ES-I3 (cell line): Measurements from ENCODE around the gene WDR7.

Experiments
- H3K36me3 ChIP-seq: 2 replicates; pipeline ENCODE4 v1.6.1; 2013; ENCODE audit warnings: mild to moderate bottlenecking, low read length, control low read depth, moderate library complexity; ENCODE audit not compliant: insufficient read depth
- H3K4me1 ChIP-seq: 2 replicates; pipeline ENCODE4 v1.6.1; 2013; ENCODE audit warnings: mild to moderate bottlenecking, control low read depth, low read length; ENCODE audit not compliant: insufficient read depth
- H3K9ac ChIP-seq: 2 replicates; pipeline ENCODE4 v1.6.1; 2013; ENCODE audit warnings: low read depth, mild to moderate bottlenecking, low read length, moderate library complexity
- H3K9me3 ChIP-seq: 2 replicates; pipeline ENCODE4 v1.6.1; 2013; ENCODE audit warnings: mild to moderate bottlenecking, low read length, moderate library complexity; ENCODE audit not compliant: control insufficient read depth, insufficient read depth

Gene WDR7

GRCh38 chr18:56672981-56673380, 21.8 kb downstream of the WDR7 start:
- Histone ChIP-seq H3K9me3 (no peaks in the 10 kb centered on the region), H3K9ac (no peak overlapping the region), H3K4me1 (no peaks in the 10 kb centered on the region), H3K36me3 (no peaks in the 10 kb centered on the region)

- H3K9ac ChIP-seq, result no peak overlapping the region
- H3K4me1 ChIP-seq, result no peaks in the 10 kb centered on the region
- H3K36me3 ChIP-seq, result no peaks in the 10 kb centered on the region
- no peaks in the 10 kb centered on the region for H3K9me3 ChIP-seq
Observed at GRCh38 chr18:56676639-56677038, 25.5 kb downstream of the WDR7 start.

- H3K9ac ChIP-seq, result no peak overlapping the region
- no peaks in the 10 kb centered on the region for H3K9me3 ChIP-seq
- no peaks in the 10 kb centered on the region for H3K4me1 ChIP-seq
- H3K36me3 ChIP-seq, result no peaks in the 10 kb centered on the region
Observed at GRCh38 chr18:56678836-56679565, 27.8 kb downstream of the WDR7 start.

GRCh38 chr18:56684277-56684676, 33.1 kb downstream of the WDR7 start:
- H3K9me3 ChIP-seq, result no peaks in the 10 kb centered on the region

GRCh38 chr18:56691530-56691929, 40.4 kb downstream of the WDR7 start:
- no peaks in the 10 kb centered on the region for H3K4me1 ChIP-seq
- H3K9me3 ChIP-seq, result no peaks in the 10 kb centered on the region
- no peak overlapping the region for H3K9ac ChIP-seq
- H3K36me3 ChIP-seq, result no peaks in the 10 kb centered on the region

More at GRCh38 chr18:56684277-56684676, 33.1 kb downstream of the WDR7 start:
- no peaks in the 10 kb centered on the region for H3K4me1 ChIP-seq
- H3K36me3 ChIP-seq, result no peaks in the 10 kb centered on the region
- no peak overlapping the region for H3K9ac ChIP-seq

GRCh38 chr18:56696966-56697365, 45.8 kb downstream of the WDR7 start:
- Histone ChIP-seq H3K4me1 (no peaks in the 10 kb centered on the region), H3K9me3 (no peaks in the 10 kb centered on the region), H3K9ac (no peak overlapping the region), H3K36me3 (no peaks in the 10 kb centered on the region)

- H3K4me1 ChIP-seq, result no peaks in the 10 kb centered on the region
- H3K9me3 ChIP-seq, result no peaks in the 10 kb centered on the region
- H3K9ac ChIP-seq, result no peak overlapping the region
- no peaks in the 10 kb centered on the region for H3K36me3 ChIP-seq
Observed at GRCh38 chr18:56702946-56703345, 51.8 kb downstream of the WDR7 start.

GRCh38 chr18:56709463-56709862, 58.3 kb downstream of the WDR7 start:
- Histone ChIP-seq H3K9ac (no peak overlapping the region), H3K9me3 (no peaks in the 10 kb centered on the region), H3K36me3 (no peaks in the 10 kb centered on the region), H3K4me1 (no peaks in the 10 kb centered on the region)

- Histone ChIP-seq H3K9ac (no peak overlapping the region), H3K9me3 (no peaks in the 10 kb centered on the region), H3K4me1 (0 out of 2 replicates have a peak, but pooled peaks cover 4% of the 10 kb centered on the region), H3K36me3 (no peaks in the 10 kb centered on the region)
Observed at GRCh38 chr18:56711708-56712445, 60.7 kb downstream of the WDR7 start.

GRCh38 chr18:56712761-56713160, 61.6 kb downstream of the WDR7 start:
- 0 out of 2 replicates have a peak, but pooled peaks cover 4% of the 10 kb centered on the region for H3K4me1 ChIP-seq
- no peak overlapping the region for H3K9ac ChIP-seq
- H3K36me3 ChIP-seq, result no peaks in the 10 kb centered on the region
- no peaks in the 10 kb centered on the region for H3K9me3 ChIP-seq

GRCh38 chr18:56715121-56715520, 64.0 kb downstream of the WDR7 start:
- Histone ChIP-seq H3K9me3 (no peaks in the 10 kb centered on the region), H3K4me1 (0 out of 2 replicates have a peak, but pooled peaks cover 4% of the 10 kb centered on the region), H3K9ac (no peak overlapping the region), H3K36me3 (no peaks in the 10 kb centered on the region)

- no peak overlapping the region for H3K9ac ChIP-seq
Observed at GRCh38 chr18:56716692-56717146, 65.6 kb downstream of the WDR7 start.

GRCh38 chr18:56721031-56721430, 69.9 kb downstream of the WDR7 start:
- H3K9me3 ChIP-seq, result no peaks in the 10 kb centered on the region
- no peaks in the 10 kb centered on the region for H3K4me1 ChIP-seq
- no peaks in the 10 kb centered on the region for H3K36me3 ChIP-seq
- H3K9ac ChIP-seq, result no peak overlapping the region

More at GRCh38 chr18:56716692-56717146, 65.6 kb downstream of the WDR7 start:
- H3K4me1 ChIP-seq, result 0 out of 2 replicates have a peak, but pooled peaks cover 4% of the 10 kb centered on the region
- H3K9me3 ChIP-seq, result no peaks in the 10 kb centered on the region
- no peaks in the 10 kb centered on the region for H3K36me3 ChIP-seq

- H3K36me3 ChIP-seq, result no peaks in the 10 kb centered on the region
- H3K4me1 ChIP-seq, result no peaks in the 10 kb centered on the region
- H3K9ac ChIP-seq, result no peak overlapping the region
- no peaks in the 10 kb centered on the region for H3K9me3 ChIP-seq
Observed at GRCh38 chr18:56721491-56721890, 70.3 kb downstream of the WDR7 start.

- Histone ChIP-seq H3K36me3 (no peaks in the 10 kb centered on the region), H3K4me1 (no peaks in the 10 kb centered on the region), H3K9ac (no peak overlapping the region), H3K9me3 (no peaks in the 10 kb centered on the region)
Observed at GRCh38 chr18:56722518-56722917, 71.4 kb downstream of the WDR7 start.
